PC-3 (cell line): Measurements from ENCODE around the gene CDK1.
A peak's percentile ranks its signal among the peaks of the same experiment; 100 is the strongest.

Source experiments
- EZH2 ChIP-seq: fragments of 300-600 bp; sonication (generic); IDR thresholded peaks from one replicate; pipeline ENCODE4 v1.6.1; 2017; ENCODE audit warnings: antibody characterized with exemption, mild to moderate bottlenecking, low read length; ENCODE audit not compliant: unreplicated experiment
- EZH2phosphoT487 ChIP-seq: fragments of 300-600 bp; sonication (generic); IDR thresholded peaks from 2 replicates; pipeline ENCODE4 v1.6.1; 2018; ENCODE audit warnings: mild to moderate bottlenecking, antibody characterized with exemption, low read length, borderline replicate concordance
- TF ChIP-seq, protein P1 (sequence below): fragments of 300-600 bp; sonication (generic); conservative IDR thresholded peaks from 2 replicates; pipeline ENCODE4 v1.5.1; 2017; ENCODE audit warnings: antibody characterized with exemption, low read depth, mild to moderate bottlenecking, low read length

DNA sequence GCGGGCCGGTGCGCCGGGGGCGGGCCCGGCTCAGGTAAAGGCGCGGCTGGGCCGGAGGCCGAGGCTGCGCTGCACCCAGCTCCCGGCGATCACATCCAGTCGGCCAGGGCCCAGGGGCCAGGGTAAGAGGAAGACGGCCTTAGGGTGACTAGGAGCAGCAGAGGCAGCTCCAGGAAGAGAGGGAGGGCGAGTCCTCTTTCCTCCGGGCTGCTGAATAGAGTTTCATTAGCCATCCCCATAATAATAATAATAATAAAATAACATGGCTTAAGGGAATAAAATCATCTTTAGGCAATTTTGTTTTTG, 44.8 kb upstream of the CDK1 start:
- TF ChIP-seq EZH2phosphoT487 (no peak), EZH2 (no peak)
- TF ChIP-seq, protein P1, sequence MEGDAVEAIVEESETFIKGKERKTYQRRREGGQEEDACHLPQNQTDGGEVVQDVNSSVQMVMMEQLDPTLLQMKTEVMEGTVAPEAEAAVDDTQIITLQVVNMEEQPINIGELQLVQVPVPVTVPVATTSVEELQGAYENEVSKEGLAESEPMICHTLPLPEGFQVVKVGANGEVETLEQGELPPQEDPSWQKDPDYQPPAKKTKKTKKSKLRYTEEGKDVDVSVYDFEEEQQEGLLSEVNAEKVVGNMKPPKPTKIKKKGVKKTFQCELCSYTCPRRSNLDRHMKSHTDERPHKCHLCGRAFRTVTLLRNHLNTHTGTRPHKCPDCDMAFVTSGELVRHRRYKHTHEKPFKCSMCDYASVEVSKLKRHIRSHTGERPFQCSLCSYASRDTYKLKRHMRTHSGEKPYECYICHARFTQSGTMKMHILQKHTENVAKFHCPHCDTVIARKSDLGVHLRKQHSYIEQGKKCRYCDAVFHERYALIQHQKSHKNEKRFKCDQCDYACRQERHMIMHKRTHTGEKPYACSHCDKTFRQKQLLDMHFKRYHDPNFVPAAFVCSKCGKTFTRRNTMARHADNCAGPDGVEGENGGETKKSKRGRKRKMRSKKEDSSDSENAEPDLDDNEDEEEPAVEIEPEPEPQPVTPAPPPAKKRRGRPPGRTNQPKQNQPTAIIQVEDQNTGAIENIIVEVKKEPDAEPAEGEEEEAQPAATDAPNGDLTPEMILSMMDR = peak; percentile 23; the same call in 1 of the 2 replicates
